ENCODE measurements around the gene SUSD4.

Gene SUSD4

DNA sequence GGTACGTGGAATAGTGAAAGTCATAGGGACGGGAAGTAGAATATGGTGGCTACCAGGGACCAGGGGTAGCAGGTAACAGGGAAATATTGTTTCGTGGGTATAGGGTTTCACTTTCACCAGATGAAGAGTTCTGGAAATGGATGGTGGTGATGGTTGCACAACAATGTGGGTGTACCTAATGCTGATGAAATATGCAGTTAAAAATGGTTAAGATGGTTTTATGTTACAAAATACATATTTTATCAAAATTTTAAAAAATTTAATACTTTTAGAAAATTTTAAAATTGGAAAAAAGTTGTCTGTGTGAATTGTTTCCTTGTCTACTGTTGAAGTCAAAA, 165.4 kb downstream of the SUSD4 start:
- in situ Hi-C loops (cut with HindIII; ENCODE audit: low sequenced_read_pairs) = no loop called here

DNA sequence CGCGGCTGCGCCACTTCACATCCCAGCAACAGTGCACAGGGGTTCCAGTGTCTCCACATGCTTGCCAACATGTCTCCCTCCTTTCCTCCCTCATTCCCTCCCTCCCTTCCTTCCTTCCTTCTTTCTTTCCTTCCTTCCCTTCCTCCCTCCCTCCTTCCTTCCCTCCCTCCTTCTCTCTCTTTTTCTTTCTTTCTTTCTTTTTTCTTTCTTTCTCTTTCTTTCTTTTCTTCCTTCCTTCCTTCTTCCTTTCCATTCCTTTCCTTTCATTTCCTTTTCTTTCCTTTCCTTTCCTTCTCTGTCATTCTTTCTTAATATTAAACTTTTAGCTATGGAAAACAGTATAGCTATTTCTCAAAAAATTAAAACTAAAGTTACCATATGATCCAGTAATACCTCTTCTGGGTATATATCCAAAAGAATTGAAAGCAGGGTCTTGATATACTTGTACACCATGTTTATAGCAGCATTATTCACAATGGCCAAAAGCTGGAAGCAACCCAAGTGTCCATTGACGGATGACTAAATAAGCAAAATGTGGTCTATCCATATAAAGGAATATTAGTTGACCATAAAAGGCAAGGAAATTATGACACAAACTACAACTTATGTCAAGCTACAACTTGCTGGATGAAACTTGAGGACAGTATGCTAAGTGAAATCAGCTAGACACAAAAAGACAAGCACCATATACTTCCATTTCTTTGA, 165.9 kb downstream of the SUSD4 start:
- in situ Hi-C loops (cut with HindIII; ENCODE audit: low sequenced_read_pairs) = no loop called here

GRCh38 chr1:223189903-223190724, 173.9 kb downstream of the SUSD4 start:
- in situ Hi-C loops (cut with HindIII; ENCODE audit: low sequenced_read_pairs) = loop anchor here (5.0 kb wide), 1 partner anchor 147 kb away; no protein-coding TSS in a partner anchor

- in situ Hi-C loops (cut with HindIII; ENCODE audit: low sequenced_read_pairs) = no loop called here
These were observed 174.5 kb downstream of the SUSD4 start for GRCh38 chr1:223189525-223189902.

DNA sequence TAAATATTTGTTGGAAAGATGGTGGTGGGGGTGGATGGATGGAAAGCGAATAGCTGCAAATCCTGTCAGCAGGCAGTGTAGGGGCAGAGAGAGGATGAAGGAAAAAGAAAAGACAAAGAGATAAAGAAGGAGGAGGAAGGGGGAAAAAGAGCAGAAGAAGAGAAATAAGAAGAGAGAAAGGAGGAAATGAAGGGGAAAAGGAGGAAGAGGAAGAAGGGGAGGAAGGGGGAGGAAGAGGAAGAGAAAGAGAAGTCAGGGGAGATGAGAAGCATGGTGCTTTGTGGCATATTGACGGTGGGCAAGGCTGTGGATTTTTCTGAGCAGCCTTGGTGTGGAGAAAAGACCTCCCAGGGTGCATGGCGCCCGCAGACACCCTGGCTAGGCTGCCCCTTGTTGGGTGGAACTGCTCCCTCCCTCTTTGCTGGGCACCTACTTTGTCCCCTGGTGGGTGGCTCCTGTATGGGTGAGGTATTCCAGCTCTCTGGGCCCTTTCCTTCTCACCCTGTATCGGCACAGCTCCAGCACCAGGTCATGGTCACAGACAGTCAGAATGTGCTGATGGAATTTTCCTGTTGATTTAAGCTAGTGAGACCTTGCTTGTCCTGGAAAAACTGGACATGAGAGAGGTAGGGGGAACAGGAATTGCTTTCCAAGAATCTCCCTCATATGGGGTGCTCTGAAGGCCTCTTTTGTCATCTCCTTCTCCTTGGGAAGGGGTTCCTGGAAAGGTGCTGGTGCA, 175.2 kb downstream of the SUSD4 start:
- in situ Hi-C loops (cut with HindIII; ENCODE audit: low sequenced_read_pairs) = no loop called here

GRCh38 chr1:223186800-223187199, 177.2 kb downstream of the SUSD4 start:
- in situ Hi-C loops (cut with HindIII; ENCODE audit: low sequenced_read_pairs) = no loop called here

DNA sequence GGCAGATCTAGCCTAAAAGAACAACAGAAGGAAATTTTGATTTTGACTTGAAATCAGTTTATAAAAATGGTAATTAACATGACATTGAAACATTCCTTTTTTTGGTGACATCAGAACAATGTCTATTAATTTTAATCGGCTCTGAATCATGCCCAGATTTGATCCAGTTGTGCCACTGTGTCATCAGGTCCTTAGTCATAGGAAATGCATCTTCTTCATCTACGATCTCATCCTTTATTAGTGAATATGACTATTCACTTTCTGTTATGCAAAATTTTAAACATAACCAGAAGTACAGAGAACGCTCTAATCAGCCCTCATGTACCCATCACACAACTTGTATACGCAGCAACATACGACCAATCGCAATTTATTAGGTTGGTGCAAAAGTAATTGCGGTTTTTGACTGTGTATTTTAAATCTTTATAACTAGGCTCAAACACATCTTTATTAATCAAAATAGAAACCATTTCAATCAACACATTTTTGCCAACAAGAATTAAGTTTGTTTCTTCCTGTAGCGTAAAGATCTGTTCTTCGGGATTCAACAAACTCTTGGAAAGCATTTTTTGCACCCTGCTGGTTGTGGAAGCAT, 180.6 kb downstream of the SUSD4 start:
- in situ Hi-C loops (cut with HindIII; ENCODE audit: low sequenced_read_pairs) = no loop called here

DNA sequence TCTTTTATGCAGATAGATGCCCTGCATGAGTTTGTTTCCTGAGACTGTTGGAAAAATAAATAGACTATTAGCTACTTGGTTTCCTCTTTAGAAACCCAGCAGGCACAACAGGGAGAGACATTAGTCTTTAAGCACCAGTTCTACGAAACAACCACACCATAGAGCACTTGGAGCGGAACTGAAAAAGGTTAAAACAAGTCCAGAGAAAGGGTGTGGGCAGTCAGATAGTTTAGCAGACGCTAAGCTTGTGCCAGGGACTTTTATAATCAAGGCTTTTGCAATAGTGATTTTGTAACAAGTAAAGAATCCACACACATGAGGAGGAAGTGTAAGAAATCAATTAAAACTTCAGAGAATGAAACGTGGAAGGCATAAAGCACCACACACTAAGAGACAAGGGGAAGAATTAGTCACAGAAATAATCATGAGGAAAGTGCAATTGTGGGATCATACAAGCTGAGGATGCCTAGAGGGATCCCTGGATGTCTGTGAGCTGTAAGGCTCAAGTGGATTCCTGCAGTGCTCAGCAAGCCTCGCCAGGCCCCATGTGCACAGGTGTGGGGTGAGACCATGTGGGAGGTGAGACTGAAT, 183.2 kb downstream of the SUSD4 start:
- in situ Hi-C loops (cut with HindIII; ENCODE audit: low sequenced_read_pairs) = no loop called here

DNA sequence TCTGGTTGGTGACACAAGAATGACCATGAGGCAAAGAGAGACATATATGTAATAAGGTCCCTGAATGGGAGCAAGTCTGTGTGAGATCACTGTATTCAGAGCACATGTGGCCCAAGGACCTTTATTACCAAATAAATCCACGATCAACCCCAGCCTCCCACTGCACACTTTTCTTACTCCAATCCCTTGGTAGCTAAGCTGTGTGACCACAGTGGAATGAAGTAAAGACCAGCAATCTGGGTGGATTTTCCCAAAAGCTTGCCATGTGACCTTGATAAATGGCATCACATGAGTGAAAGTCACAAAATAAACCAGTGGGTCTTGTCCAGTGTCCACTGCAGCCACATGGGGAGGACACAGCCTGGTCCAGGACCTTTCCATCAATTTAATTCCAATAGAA, 184.2 kb downstream of the SUSD4 start:
- in situ Hi-C loops (cut with HindIII; ENCODE audit: low sequenced_read_pairs) = loop anchor here (5.0 kb wide), 1 partner anchor 87 kb away; no protein-coding TSS in a partner anchor

- in situ Hi-C loops (cut with HindIII; ENCODE audit: low sequenced_read_pairs) = loop anchor here (5.0 kb wide), 1 partner anchor 87 kb away; no protein-coding TSS in a partner anchor
These were observed 184.7 kb downstream of the SUSD4 start for GRCh38 chr1:223179280-223179679.

DNA sequence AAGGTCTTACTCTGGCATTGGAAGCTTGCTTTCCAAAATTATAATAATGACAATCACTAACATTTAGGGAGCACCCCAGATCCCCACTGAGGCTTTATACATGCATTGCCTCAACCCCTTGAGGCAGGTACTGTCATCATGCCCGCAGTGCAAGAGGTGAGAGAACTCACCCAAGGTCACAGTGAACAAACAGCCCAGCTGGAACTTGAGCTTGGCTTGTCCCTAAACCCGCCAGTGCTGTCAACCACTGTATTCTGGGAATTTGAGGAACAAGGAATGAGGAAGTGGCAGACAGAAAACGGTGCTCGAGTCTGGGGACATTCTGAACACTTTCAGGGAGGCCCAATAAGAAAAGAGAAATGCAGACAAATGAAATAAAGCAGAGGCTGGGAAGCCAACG, 186.3 kb downstream of the SUSD4 start:
- in situ Hi-C loops (cut with HindIII; ENCODE audit: low sequenced_read_pairs) = loop anchor here (5.0 kb wide), 1 partner anchor 85 kb away; no protein-coding TSS in a partner anchor

DNA sequence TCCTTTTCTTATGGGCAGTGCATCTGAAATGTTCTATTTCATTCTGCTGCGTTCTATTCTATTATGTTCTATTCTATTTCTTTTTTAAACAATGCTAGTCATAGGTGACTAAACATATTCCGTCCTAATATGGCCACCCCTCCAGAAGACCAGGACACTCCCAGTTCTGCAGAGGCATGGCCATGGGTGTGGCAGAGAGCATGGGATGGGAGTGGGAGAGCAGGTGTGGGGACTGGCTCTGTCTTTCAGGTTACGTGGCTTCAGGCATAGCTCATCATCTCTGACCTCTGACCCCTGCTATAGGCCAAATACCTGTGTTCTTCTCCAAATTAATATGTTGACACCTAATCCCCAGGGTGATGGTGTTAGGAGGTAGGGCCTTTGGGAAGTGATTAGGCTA, 187.5 kb downstream of the SUSD4 start:
- in situ Hi-C loops (cut with HindIII; ENCODE audit: low sequenced_read_pairs) = loop anchor here (5.0 kb wide), 1 partner anchor 84 kb away; no protein-coding TSS in a partner anchor

DNA sequence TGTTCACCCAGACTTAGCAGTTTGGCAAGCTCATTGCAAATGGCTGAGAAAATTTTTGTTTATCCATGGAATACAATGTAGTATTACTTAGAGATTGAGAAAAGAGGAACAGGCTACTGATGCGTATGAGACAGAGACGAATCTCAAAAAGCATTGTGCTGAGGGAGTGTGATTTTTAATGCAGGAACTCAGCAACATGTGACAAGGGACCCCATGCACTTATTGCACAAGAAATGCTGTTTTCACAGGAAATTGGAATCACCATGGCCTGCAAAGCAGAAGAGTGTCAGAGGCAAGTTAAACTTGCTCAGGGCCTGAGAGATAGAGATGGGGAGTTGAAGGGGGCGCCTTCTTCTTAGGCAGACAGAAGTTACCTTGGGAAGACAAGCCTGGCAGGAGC, 188.3 kb downstream of the SUSD4 start:
- in situ Hi-C loops (cut with HindIII; ENCODE audit: low sequenced_read_pairs) = loop anchor here (5.0 kb wide), 1 partner anchor 83 kb away; no protein-coding TSS in a partner anchor

DNA sequence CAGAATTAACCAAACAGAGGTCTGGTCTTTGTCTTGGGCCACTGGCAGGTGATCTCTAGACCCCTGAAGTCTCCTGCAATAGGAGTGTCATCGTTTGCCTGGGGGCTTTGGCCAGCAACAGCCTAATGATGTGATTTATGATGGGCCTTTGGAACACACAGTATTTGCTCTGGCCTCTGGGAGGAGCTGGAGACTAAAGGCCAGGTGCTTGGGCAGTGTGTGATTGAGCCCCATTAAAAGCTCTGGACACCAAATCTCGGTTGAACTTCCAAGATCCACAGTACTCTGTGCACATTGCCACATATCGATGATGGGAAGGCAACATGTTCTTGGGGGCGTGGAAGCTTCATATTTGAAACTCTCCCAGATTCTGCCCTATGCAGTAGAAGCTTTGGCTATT, 188.9 kb downstream of the SUSD4 start:
- in situ Hi-C loops (cut with HindIII; ENCODE audit: low sequenced_read_pairs) = loop anchor here (5.0 kb wide), 1 partner anchor 83 kb away; no protein-coding TSS in a partner anchor
